Measurements from ENCODE around the gene UBE2O. TPM values are rescaled to one million over a fixed set of nuclear protein-coding genes. Genes with fewer than 3 reads are reported as not detected.
A peak's percentile ranks its signal among the peaks of the same experiment; 100 is the strongest.

UBE2O gene
- total RNA-seq, 1 donor from 2014 or later = 37.5 TPM

DNA sequence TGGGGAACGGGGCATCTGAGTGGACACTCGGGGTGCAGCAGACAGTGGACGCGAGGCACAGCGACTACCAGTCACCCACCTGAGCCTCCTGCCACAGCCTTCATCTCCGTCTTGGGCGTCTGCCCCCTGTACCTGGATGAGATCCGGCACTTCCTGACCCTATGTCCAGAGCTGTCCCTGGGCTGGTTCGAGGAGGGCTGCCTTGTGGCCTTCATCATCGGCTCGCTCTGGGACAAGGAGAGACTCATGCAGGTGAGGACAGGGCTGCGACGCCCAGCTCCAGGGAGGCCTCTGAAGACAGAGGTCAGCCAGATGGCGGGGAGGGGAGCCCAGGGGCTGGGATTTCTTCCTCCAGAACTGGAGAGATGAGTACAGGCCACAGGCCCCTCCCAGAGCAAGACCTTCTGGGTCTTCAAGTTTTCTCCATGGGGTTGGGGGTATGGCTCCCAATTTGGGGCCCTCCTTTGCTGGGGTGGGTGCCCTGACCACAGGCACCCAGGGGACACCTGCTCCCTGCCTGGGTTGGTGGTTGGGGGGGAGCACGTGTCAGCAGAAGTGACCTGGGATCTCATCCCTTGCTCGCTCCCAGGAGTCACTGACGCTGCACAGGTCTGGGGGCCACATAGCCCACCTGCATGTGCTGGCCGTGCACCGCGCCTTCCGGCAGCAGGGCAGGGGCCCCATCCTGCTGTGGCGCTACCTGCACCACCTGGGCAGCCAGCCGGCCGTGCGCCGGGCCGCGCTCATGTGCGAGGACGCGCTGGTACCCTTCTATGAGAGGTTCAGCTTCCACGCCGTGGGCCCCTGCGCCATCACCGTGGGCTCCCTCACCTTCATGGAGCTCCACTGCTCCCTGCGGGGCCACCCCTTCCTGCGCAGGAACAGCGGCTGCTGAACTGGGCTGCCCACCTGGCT lies 16.4 kb upstream of the UBE2O start:
- DNase-seq (ENCODE audit: low spot score in 2 of 2) = no peak
- FAIRE-seq = no peak

- DNase-seq (ENCODE audit: low spot score in 2 of 2) (no peak), FAIRE-seq (no peak)
Measured at GRCh38 chr17:76468634-76469010, 15.7 kb upstream of the UBE2O start.

- FAIRE-seq (no peak), DNase-seq (ENCODE audit: low spot score in 2 of 2) (no peak)
Measured at GRCh38 chr17:76467809-76468633, 15.1 kb upstream of the UBE2O start.

GRCh38 chr17:76467366-76467765 lies 14.4 kb upstream of the UBE2O start, which contains the start of gene AANAT:
TSS of gene AANAT (plus strand) at chr17:76467603. CDS start at chr17:76468747, 1,144 bp downstream.
- FAIRE-seq = no peak
- no peak for DNase-seq (ENCODE audit: low spot score in 2 of 2)

GRCh38 chr17:76466775-76467130 lies 13.8 kb upstream of the UBE2O start:
- no peak for DNase-seq (ENCODE audit: low spot score in 2 of 2)
- no peak for FAIRE-seq

DNA sequence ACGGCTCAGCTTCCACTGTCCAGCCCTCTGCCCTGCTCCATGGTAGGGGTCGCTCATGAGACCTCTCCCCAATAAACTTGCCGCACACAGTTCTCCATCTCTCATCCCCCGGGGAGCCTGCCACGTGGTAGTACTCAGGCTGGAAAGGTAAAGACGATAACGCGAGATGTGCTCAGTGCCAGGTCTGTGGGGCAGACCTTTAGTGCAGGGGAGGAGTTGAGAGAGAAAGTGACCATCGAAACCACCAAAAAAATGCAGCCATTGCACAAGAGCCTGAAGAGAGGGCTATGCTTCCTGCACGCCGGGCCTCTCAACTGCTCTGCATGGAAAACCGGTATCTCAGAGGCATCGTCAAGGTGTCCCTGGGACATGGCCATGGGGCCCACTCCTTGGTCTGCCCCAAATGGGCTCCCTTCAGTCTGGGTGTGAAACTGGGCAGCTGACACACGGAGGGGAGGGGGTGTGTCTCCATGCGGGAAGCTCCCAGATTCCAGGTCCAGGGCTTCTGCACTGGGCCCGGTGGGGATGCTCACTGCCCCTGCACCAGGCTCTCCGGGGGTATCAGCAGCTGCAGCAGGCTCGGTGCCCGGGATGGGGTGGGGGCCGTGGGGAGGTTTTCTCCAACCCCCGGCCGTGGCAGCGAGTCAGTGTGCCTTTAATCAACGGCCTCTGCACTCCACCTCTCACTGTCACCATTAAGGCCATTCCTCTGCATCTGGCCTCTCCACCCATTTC lies 9.8 kb upstream of the UBE2O start:
- FAIRE-seq = no peak
- DNase-seq (ENCODE audit: low spot score in 2 of 2) = no peak

GRCh38 chr17:76461765-76462555 lies 9.0 kb upstream of the UBE2O start:
- no peak for FAIRE-seq
- no peak for DNase-seq (ENCODE audit: low spot score in 2 of 2)

- no peak for DNase-seq (ENCODE audit: low spot score in 2 of 2)
- no peak for FAIRE-seq
Measured at GRCh38 chr17:76459674-76460073, 6.7 kb upstream of the UBE2O start.

GRCh38 chr17:76458580-76459490 lies 5.9 kb upstream of the UBE2O start:
- DNase-seq (ENCODE audit: low spot score in 2 of 2) = peak in 1 of 2 donors; percentile 17
- FAIRE-seq = no peak

- no peak for DNase-seq (ENCODE audit: low spot score in 2 of 2)
- FAIRE-seq = no peak
Measured at GRCh38 chr17:76453431-76453743, 435 bp upstream of the UBE2O start.

GRCh38 chr17:76452127-76452659 lies 759 bp downstream of the UBE2O start:
- FAIRE-seq (no peak), DNase-seq (ENCODE audit: low spot score in 2 of 2) (no peak)

- FAIRE-seq = no peak
Measured at GRCh38 chr17:76451506-76451905, 1.4 kb downstream of the UBE2O start.

GRCh38 chr17:76449126-76449525 lies 3.8 kb downstream of the UBE2O start:
- DNase-seq (ENCODE audit: low spot score in 2 of 2) (no peak), FAIRE-seq (no peak)

More at GRCh38 chr17:76451506-76451905, 1.4 kb downstream of the UBE2O start:
- no peak for DNase-seq (ENCODE audit: low spot score in 2 of 2)

DNA sequence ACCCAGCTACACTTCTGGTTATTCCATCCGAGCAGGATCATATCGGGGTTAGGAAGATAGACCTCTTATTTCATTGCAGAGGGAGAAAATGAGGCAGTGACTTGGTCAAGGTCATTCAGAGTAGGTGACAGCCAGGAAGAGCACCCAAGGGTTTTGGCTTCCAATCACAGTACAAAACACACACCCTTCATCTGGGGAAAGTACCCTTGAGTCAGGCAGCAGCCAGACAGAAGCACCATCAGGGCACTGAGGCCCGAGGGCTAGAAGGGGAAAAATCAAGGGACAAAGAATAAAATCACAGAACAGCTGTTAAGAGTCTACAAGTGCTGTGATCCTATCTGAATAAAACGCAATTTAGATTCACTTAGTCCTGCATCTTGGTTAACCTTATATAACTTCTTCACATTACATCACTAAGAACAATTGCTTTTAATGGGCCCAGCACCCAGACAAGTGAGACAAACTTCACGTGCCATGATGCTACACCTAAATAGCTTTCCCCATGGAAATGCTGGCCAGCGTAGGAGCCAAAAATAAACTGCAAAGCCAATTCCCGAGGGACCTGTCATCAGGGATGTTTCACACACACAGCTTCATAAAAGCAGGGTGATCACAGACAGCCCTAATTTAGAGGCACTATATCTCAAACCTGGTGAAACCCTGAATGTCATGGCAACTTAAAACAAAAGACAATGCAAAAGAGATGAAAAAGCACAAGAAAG lies 4.9 kb downstream of the UBE2O start:
- DNase-seq (ENCODE audit: low spot score in 2 of 2) (no peak), FAIRE-seq (no peak)

DNA sequence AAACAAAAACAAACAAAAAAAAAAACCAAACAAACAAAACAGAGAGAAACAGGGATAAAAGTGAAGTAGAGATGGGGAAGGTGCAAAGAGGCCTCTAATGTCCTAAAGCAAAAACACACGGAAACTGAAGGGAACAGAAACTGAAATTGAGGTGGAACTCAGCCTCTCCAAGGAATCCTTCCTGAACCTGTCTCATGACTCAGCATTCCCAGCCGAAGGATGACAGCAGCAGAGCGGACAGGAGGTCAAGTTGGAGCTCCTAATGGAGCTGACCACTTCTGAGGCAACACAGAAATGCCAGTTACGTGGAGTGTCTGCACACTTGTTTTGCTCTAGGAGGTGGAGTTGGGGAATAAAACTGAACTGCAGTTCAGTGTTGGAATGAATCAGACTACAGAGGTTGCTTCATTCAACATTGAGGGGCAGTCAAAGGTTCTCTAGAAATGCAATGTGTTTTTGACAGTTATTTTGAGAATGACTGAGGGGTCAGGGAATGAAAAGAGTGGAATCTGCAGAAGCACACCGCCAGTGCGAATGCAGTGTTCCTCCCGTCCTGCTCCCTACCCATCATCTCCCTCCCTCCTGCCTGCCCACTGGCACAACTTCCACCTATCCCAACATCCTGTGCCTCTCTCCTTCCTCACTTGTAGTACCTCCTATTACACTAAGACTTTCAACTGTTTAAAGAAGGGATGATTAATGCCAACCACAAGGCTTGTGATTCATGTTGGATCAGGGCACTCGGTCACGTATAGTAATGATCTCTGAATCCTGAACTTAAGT lies 6.3 kb downstream of the UBE2O start:
- FAIRE-seq = no peak
- DNase-seq (ENCODE audit: low spot score in 2 of 2) = no peak

GRCh38 chr17:76445697-76446448 lies 7.1 kb downstream of the UBE2O start:
- FAIRE-seq (no peak), DNase-seq (ENCODE audit: low spot score in 2 of 2) (no peak)

Data from frontal cortex (tissue), 4 donors.